Fibroblast of pulmonary artery (primary cell): ENCODE measurements around the gene MRTFA.

Experiments used
- DNase-seq: peaks from one replicate; pipeline ENCODE4 v3.0.0-alpha.2; 2010; ENCODE audit warnings: low read depth
- H3K4me3 ChIP-seq: replicated peaks from 2 replicates; pipeline ENCODE4 v1.5.1; 2011; ENCODE audit warnings: low read depth, mild to moderate bottlenecking, control low read depth, low read length, moderate library complexity
- TF ChIP-seq, protein P1 (sequence below): IDR thresholded peaks from 2 replicates; pipeline ENCODE4 v1.5.1; 2011; ENCODE audit warnings: mild to moderate bottlenecking, control low read depth, low read length, inconsistent platforms; ENCODE audit errors: missing control alignments

Gene MRTFA

DNA sequence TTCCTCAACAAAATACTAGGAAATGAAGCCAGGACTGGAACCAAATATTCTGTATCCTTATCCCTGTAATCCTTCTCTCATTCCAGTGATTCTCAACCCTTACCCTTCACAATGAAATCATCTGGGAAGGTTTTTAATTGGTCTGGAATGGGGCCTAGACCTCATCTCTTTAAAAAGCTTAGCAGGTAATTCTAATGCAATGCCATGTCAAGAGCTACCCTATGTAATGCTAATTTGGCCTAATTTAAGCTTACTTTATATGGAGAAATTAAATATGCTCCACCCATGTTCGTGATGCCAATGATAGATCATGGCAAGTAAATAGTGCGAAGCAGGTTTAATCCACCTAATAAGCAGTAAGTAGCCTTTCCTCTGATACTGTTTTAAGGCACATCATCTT lies 164.5 kb downstream of the MRTFA start:
- DNase-seq = no peak
- TF ChIP-seq, protein P1, sequence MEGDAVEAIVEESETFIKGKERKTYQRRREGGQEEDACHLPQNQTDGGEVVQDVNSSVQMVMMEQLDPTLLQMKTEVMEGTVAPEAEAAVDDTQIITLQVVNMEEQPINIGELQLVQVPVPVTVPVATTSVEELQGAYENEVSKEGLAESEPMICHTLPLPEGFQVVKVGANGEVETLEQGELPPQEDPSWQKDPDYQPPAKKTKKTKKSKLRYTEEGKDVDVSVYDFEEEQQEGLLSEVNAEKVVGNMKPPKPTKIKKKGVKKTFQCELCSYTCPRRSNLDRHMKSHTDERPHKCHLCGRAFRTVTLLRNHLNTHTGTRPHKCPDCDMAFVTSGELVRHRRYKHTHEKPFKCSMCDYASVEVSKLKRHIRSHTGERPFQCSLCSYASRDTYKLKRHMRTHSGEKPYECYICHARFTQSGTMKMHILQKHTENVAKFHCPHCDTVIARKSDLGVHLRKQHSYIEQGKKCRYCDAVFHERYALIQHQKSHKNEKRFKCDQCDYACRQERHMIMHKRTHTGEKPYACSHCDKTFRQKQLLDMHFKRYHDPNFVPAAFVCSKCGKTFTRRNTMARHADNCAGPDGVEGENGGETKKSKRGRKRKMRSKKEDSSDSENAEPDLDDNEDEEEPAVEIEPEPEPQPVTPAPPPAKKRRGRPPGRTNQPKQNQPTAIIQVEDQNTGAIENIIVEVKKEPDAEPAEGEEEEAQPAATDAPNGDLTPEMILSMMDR = no peak
- no peak overlapping the region for H3K4me3 ChIP-seq

DNA sequence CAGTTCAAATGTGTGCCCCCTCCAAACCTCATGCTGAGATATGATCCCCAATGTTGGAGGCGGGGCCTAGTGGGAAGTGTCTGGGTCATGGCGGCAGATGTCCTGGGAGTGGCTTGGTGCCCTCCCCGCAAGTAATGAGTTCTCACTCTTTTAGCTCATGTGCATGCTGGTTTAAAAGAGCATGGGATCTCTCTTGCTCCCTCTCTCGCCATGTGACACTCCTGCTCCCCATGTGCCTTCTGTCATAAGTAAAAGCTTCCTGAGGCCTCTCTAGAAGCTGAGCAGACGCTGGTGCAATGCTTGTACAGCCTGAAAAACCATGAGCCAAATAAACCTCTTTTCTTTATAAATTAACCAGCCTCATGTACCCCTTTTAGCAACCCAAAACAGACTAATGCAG lies 167.3 kb downstream of the MRTFA start:
- no peak for DNase-seq
- no peak overlapping the region for H3K4me3 ChIP-seq
- TF ChIP-seq, protein P1 = no peak

DNA sequence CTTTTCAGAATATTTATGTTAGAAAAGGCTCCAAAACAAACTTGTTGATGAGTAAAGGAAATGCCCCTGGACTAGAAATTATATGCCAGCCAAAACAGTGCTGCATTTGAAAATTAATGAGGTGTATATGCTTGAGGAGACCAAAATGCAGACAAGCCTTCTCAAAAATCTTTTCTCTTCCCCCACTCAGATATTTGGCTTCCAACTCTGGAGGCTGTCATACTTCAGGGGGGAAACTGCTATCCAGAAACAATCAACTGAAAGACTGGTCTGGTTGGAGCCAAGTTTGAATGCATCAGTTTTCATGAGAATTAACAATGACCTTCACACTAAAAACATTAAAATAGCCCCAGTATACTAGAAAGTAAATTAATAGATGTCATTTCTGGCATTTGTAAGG lies 167.9 kb downstream of the MRTFA start:
- no peak overlapping the region for H3K4me3 ChIP-seq
- no peak for DNase-seq
- TF ChIP-seq, protein P1 = no peak

DNA sequence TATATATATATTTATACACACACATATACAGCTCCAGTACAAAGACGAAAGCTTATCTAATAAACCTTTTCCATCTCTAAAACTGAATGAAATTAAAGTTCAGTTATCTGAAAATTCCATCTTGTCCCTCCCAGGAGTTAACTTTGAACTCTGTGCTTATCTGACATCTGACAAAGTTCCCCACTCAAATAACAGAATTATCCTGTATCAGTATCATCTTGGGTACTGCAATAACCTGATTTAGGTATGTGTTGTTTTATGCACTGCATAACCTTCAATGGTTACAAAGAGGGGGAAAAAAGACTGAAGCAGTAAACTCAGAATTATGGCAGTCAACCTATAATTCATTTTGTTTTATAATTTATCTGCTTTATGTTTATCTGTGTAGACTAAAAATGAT lies 169.5 kb downstream of the MRTFA start:
- TF ChIP-seq, protein P1 = no peak
- no peak overlapping the region for H3K4me3 ChIP-seq
- no peak for DNase-seq

DNA sequence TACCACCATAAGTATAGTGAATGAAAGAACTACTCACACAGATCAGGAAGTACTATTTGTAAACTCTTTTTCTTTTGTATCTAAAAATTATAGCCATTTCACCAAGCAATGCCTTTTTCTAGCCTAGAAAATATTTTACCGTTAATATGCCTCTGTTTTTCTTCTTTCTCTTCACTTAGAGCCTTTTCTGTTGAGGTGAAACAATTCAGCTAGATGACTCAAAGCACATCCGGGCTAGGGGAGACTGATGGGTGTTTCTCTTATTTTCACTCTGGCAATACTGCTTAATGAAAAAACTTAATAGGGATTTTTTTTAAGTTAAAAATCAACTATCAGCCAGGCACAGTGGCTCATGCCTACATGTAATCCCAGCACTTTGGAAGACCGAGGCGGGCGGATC lies 172.8 kb downstream of the MRTFA start:
- TF ChIP-seq, protein P1 = no peak
- H3K4me3 ChIP-seq = no peak overlapping the region
- DNase-seq = no peak

DNA sequence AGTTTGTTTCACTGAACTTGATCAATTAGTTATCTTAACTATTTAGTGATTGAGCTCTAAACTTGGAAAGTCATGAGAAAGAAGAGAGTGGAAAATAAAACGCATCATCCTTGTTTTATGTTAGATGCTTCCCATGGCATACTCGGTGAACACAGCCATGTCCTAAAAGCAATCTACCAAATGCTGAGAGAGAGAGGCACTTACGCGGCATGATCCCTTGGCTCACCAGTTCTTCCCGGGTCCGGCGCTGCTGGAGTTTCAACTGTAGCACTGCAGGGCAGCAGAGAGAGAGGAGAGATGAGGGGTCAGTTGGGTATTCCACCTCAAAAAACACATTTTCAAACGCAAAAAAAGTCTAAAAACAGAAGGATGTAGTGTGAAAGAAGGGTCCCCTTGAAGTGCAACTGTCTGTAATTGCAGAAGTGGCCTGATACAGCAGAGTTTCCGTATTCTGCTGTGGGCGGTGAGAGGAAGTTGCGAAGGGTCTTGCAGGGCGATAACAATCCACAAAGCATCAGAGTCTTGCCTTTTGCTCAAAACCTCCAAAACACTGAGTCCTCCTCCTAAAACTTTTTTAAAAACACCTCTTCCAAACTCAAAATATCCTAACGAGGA lies 173.4 kb downstream of the MRTFA start:
- no peak for DNase-seq
- TF ChIP-seq, protein P1 = no peak
- H3K4me3 ChIP-seq = no peak overlapping the region
